Measurements from ENCODE around the gene LGALS3BP. TPM values are rescaled to one million over a fixed set of nuclear protein-coding genes. Genes with fewer than 3 reads are reported as not detected.
A peak's percentile ranks its signal among the peaks of the same experiment; 100 is the strongest.
"Not testable (repeated sequence)": the region's sequence is repeated elsewhere in the genome, so short reads cannot be mapped to it uniquely, and the experiment has no call there.

The LGALS3BP gene
- total and polyA plus RNA-seq, 7 donors = 92.5 to 415 (median 180) TPM

GRCh38 chr17:78947235-78948149, 32.2 kb downstream of the LGALS3BP start:
- no peak for TF ChIP-seq CTCF (IDR thresholded peaks at IDR 0.05)
- no peak for TF ChIP-seq POLR2A (IDR thresholded peaks at IDR 0.05)
- no peak for TF ChIP-seq POLR2AphosphoS5 (IDR thresholded peaks at IDR 0.05)
- no peak for TF ChIP-seq EP300 (IDR thresholded peaks at IDR 0.05)
- Histone ChIP-seq H3K9me3 (peaks cover 0 to 9% (median 4%) of the 10 kb centered on the region in 4 donors), H3K27ac (no peak overlapping the region), H3K27me3 (no peaks in the 10 kb centered on the region), H3K4me3 (no peak overlapping the region), H3K4me1 (peaks cover 0 to 10% (median 7%) of the 10 kb centered on the region in 4 donors), H3K36me3 (no peaks in the 10 kb centered on the region)
- 32 to 68% methylated on average over 18 of the region's 18 CpGs for whole genome bisulfite sequencing, 2 donors
- intact Hi-C loops (cut with DNase I) = no loop called here
- no peak for DNase-seq

GRCh38 chr17:78946631-78947030, 33.1 kb downstream of the LGALS3BP start:
- WGBS, 2 donors = 74 to 82% methylated on average over 8 of the region's 8 CpGs
- Histone ChIP-seq H3K4me3 (no peak overlapping the region), H3K9me3 (peaks cover 0 to 9% (median 4%) of the 10 kb centered on the region in 4 donors), H3K27me3 (no peaks in the 10 kb centered on the region), H3K4me1 (peaks cover 0 to 1% (median 0%) of the 10 kb centered on the region in 4 donors), H3K36me3 (no peaks in the 10 kb centered on the region), H3K27ac (no peak overlapping the region)
- DNase-seq = peak; percentile 50
- TF ChIP-seq CTCF (IDR thresholded peaks at IDR 0.05) = no peak
- no peak for TF ChIP-seq POLR2AphosphoS5 (IDR thresholded peaks at IDR 0.05)
- no peak for TF ChIP-seq EP300 (IDR thresholded peaks at IDR 0.05)
- no peak for TF ChIP-seq POLR2A (IDR thresholded peaks at IDR 0.05)
- intact Hi-C loops (cut with DNase I) = no loop called here

- intact Hi-C loops (cut with DNase I) = no loop called here
- WGBS, 2 donors = 84 to 87% methylated on average over 7 of the region's 7 CpGs
- H3K4me3 ChIP-seq = no peak overlapping the region
- no peaks in the 10 kb centered on the region for H3K4me1 ChIP-seq
- peaks cover 0 to 7% (median 4%) of the 10 kb centered on the region in 4 donors for H3K9me3 ChIP-seq
- no peak for TF ChIP-seq POLR2AphosphoS5 (IDR thresholded peaks at IDR 0.05)
- H3K36me3 ChIP-seq = no peaks in the 10 kb centered on the region
- no peaks in the 10 kb centered on the region for H3K27me3 ChIP-seq
- no peak for DNase-seq
- no peak overlapping the region for H3K27ac ChIP-seq
Observed at GRCh38 chr17:78946131-78946530, 33.6 kb downstream of the LGALS3BP start.

GRCh38 chr17:78945455-78945854, 34.3 kb downstream of the LGALS3BP start:
- H3K36me3 ChIP-seq = not testable (repeated sequence)

DNA sequence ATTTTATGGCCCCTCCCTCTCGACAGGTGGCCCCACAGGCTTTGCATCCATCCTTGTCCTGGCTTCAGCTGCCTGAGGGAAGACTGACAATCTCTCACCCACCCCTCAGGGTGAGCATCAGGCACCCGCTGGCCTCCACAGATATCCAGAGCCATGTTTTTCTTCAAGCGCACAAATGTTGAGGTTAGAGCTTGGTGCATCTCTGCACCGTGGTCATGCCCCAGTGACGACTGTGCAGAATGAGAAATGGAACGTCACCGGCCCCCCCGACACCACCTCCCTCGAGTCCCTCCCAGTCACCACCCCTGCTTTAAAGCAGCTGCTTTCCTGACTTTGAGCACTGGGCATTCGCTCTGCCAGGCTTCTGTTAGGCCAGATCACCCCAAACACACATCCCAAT, 34.8 kb downstream of the LGALS3BP start:
- Histone ChIP-seq H3K27ac (no peak overlapping the region), H3K36me3 (no peaks in the 10 kb centered on the region), H3K4me1 (no peaks in the 10 kb centered on the region), H3K27me3 (no peaks in the 10 kb centered on the region), H3K9me3 (no peaks in the 10 kb centered on the region), H3K4me3 (no peak overlapping the region)
- DNase-seq = peak; percentile 64
- intact Hi-C loops (cut with DNase I) = no loop called here
- 76 to 79% methylated on average over 10 of the region's 10 CpGs for WGBS, 2 donors
- TF ChIP-seq POLR2A (IDR thresholded peaks at IDR 0.05) (no peak), POLR2AphosphoS5 (IDR thresholded peaks at IDR 0.05) (no peak), EP300 (IDR thresholded peaks at IDR 0.05) (no peak), CTCF (IDR thresholded peaks at IDR 0.05) (no peak)

More at GRCh38 chr17:78945455-78945854, 34.3 kb downstream of the LGALS3BP start:
- H3K4me1 ChIP-seq; intact Hi-C loops (cut with DNase I); H3K4me3 ChIP-seq; H3K9me3 ChIP-seq; DNase-seq; H3K27me3 ChIP-seq; H3K27ac ChIP-seq: not testable (repeated sequence)
- 90 to 91% methylated on average over 12 of the region's 12 CpGs for WGBS, 2 donors

All from sigmoid colon (tissue), 7 donors.